ENCODE data around the gene CLEC7A.

- no peak for TF ChIP-seq CTCF (IDR thresholded peaks at IDR 0.05; ENCODE audit: borderline replicate concordance, extremely low read depth, low read length, poor library complexity, severe bottlenecking)
- TF ChIP-seq EZH2 (IDR thresholded peaks at IDR 0.05; ENCODE audit: borderline replicate concordance, low read depth, low read length, severe bottlenecking) = no peak
These were observed 18.5 kb downstream of the CLEC7A start for GRCh38 chr12:10111451-10111850.
